OCI-LY1 (cell line): ENCODE measurements around the gene ARPP21.

Source experiments
- H2AFZ ChIP-seq: fragments of 200-600 bp; sonication (generic), shearing (Covaris generic); 2 replicates; pipeline ENCODE4 v1.6.0; 2014; ENCODE audit warnings: antibody characterized with exemption, mild to moderate bottlenecking, low read length
- H3F3A ChIP-seq: fragments of 200-600 bp; sonication (generic), shearing (Covaris generic); 2 replicates; pipeline ENCODE4 v1.6.0; 2014; ENCODE audit warnings: mild to moderate bottlenecking, antibody characterized with exemption, low read length, moderate library complexity; ENCODE audit not compliant: insufficient read depth
- H3K27ac ChIP-seq: fragments of 200-600 bp; sonication (generic); 2 replicates; pipeline ENCODE4 v1.5.1; 2014; ENCODE audit warnings: low read length, mixed run types, mild to moderate bottlenecking, low read depth; ENCODE audit not compliant: poor library complexity, severe bottlenecking
- H3K27me3 ChIP-seq: fragments of 200-600 bp; sonication (generic); 2 replicates; pipeline ENCODE4 v1.6.0; 2014; ENCODE audit warnings: antibody characterized with exemption, mild to moderate bottlenecking, low read length, moderate library complexity; ENCODE audit not compliant: insufficient read depth
- H3K36me3 ChIP-seq: fragments of 200-600 bp; sonication (generic); 2 replicates; pipeline ENCODE4 v1.6.1; 2014; ENCODE audit warnings: mild to moderate bottlenecking, antibody characterized with exemption, low read length, moderate library complexity, mixed read lengths; ENCODE audit not compliant: insufficient read depth
- H3K4me1 ChIP-seq: fragments of 200-600 bp; sonication (generic); 2 replicates; pipeline ENCODE4 v1.5.1; 2014; ENCODE audit warnings: mild to moderate bottlenecking, low read length, moderate library complexity; ENCODE audit not compliant: insufficient read depth, severe bottlenecking
- H3K4me2 ChIP-seq: fragments of 200-600 bp; sonication (generic), shearing (Covaris generic); 2 replicates; pipeline ENCODE4 v1.6.1; 2014; ENCODE audit warnings: low read length
- H3K4me3 ChIP-seq: fragments of 200-600 bp; sonication (generic); 2 replicates; pipeline ENCODE4 v1.5.1; 2014; ENCODE audit warnings: low read length, low read depth, mild to moderate bottlenecking, mixed read lengths; ENCODE audit not compliant: poor library complexity, severe bottlenecking
- H3K79me2 ChIP-seq: fragments of 200-600 bp; shearing (Covaris generic); 2 replicates; pipeline ENCODE4 v1.6.1; 2016; ENCODE audit warnings: mixed run types, low read length, mixed read lengths; ENCODE audit not compliant: insufficient read depth
- H3K9ac ChIP-seq: fragments of 200-600 bp; sonication (generic), shearing (Covaris generic); 2 replicates; pipeline ENCODE4 v1.6.1; 2014; ENCODE audit warnings: mild to moderate bottlenecking, low read length, mixed read lengths
- H3K9me2 ChIP-seq: fragments of 200-600 bp; sonication (generic), shearing (Covaris generic); 2 replicates; pipeline ENCODE4 v1.6.1; 2014; ENCODE audit warnings: low read depth, mild to moderate bottlenecking, low read length, mixed read lengths
- H3K9me3 ChIP-seq: fragments of 200-600 bp; shearing (Covaris generic); 2 replicates; pipeline ENCODE4 v1.6.1; 2014; ENCODE audit warnings: low read length, mixed read lengths
- H4K20me1 ChIP-seq: fragments of 200-600 bp; sonication (generic), shearing (Covaris generic); 2 replicates; pipeline ENCODE4 v1.6.0; 2016; ENCODE audit warnings: mild to moderate bottlenecking, low read length; ENCODE audit not compliant: insufficient read depth
- EZH2 ChIP-seq: fragments of 200-600 bp; sonication (generic), shearing (Covaris generic); IDR thresholded peaks from 2 replicates; pipeline ENCODE4 v1.8.0; 2017; ENCODE audit warnings: borderline replicate concordance, mixed run types, mild to moderate bottlenecking, antibody characterized with exemption, low read length, moderate library complexity, mixed read lengths
- TF ChIP-seq, protein P1 (sequence below): fragments of 200-600 bp; sonication (generic), shearing (Covaris generic); IDR thresholded peaks from 2 replicates; pipeline ENCODE4 v1.5.1; 2017; ENCODE audit warnings: mild to moderate bottlenecking, antibody characterized with exemption, low read length, moderate library complexity, mixed read lengths

The ARPP21 gene

DNA sequence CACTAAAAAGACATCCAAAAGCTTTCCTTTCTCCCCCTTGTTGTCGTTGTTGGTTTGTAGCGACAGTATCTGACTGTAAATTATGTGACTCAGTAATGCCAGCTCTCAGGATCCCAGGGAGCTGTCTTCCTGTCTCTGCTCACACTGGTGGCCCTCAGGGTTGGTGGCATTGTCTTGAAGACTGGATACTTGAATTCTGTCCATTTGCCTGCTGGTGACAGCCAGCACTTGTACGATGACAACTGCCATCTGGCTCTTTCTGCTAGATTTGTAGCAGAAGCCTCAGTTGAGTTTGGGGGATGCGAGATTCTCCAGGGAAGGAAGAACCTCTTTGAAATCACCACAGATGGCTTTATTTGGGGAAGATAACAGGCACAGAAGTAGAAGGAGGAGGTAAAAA is 120.8 kb downstream of the ARPP21 start:
- H3K36me3 ChIP-seq, result peaks cover 52% of the 10 kb centered on the region
- no peaks in the 10 kb centered on the region for H3K9me2 ChIP-seq
- no peak overlapping the region for H3K4me3 ChIP-seq
- no peaks in the 10 kb centered on the region for H4K20me1 ChIP-seq
- TF ChIP-seq, protein P1, sequence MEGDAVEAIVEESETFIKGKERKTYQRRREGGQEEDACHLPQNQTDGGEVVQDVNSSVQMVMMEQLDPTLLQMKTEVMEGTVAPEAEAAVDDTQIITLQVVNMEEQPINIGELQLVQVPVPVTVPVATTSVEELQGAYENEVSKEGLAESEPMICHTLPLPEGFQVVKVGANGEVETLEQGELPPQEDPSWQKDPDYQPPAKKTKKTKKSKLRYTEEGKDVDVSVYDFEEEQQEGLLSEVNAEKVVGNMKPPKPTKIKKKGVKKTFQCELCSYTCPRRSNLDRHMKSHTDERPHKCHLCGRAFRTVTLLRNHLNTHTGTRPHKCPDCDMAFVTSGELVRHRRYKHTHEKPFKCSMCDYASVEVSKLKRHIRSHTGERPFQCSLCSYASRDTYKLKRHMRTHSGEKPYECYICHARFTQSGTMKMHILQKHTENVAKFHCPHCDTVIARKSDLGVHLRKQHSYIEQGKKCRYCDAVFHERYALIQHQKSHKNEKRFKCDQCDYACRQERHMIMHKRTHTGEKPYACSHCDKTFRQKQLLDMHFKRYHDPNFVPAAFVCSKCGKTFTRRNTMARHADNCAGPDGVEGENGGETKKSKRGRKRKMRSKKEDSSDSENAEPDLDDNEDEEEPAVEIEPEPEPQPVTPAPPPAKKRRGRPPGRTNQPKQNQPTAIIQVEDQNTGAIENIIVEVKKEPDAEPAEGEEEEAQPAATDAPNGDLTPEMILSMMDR, result no peak
- no peak for TF ChIP-seq EZH2
- H3K27ac ChIP-seq, result no peak overlapping the region
- no peaks in the 10 kb centered on the region for H3K79me2 ChIP-seq
- H2AFZ ChIP-seq, result no peak overlapping the region
- H3K4me2 ChIP-seq, result no peak overlapping the region
- no peaks in the 10 kb centered on the region for H3K27me3 ChIP-seq
- no peaks in the 10 kb centered on the region for H3K9me3 ChIP-seq
- no peaks in the 10 kb centered on the region for H3K4me1 ChIP-seq
- no peaks in the 10 kb centered on the region for H3F3A ChIP-seq
- no peak overlapping the region for H3K9ac ChIP-seq

DNA sequence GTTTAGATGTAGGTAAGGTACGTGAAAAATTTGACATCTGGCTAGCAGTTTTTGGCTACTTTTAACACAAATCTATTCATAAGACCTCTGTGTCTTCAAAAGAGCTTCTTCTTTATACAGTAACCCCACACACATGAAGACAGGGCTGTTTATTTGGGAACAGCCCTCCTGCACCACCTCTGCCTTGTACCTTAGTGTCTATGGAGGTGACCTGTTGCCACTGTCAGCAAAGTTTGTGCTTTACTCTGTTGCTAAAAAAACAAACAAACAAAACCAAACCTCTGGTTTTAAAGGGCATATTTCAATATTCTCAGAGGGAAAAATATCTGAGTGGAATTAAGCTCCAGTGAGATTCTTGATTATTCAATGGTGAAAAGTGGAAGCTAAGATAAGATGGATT is 122.0 kb downstream of the ARPP21 start:
- peaks cover 44% of the 10 kb centered on the region for H3K36me3 ChIP-seq
- H3K4me2 ChIP-seq, result no peak overlapping the region
- no peaks in the 10 kb centered on the region for H4K20me1 ChIP-seq
- no peak overlapping the region for H3K27ac ChIP-seq
- no peak overlapping the region for H3K4me3 ChIP-seq
- H3K79me2 ChIP-seq, result no peaks in the 10 kb centered on the region
- H3K9me2 ChIP-seq, result no peaks in the 10 kb centered on the region
- H3K9ac ChIP-seq, result no peak overlapping the region
- no peaks in the 10 kb centered on the region for H3K9me3 ChIP-seq
- no peaks in the 10 kb centered on the region for H3F3A ChIP-seq
- H3K27me3 ChIP-seq, result no peaks in the 10 kb centered on the region
- no peaks in the 10 kb centered on the region for H3K4me1 ChIP-seq
- no peak overlapping the region for H2AFZ ChIP-seq
- TF ChIP-seq, protein P1, result no peak
- TF ChIP-seq EZH2, result no peak

- no peaks in the 10 kb centered on the region for H3K79me2 ChIP-seq
- no peaks in the 10 kb centered on the region for H3K27me3 ChIP-seq
Measured at GRCh38 chr3:35772381-35773015, 133.2 kb downstream of the ARPP21 start.

More at GRCh38 chr3:35772381-35773015, 133.2 kb downstream of the ARPP21 start:
- H3K9me2 ChIP-seq, result no peaks in the 10 kb centered on the region
- no peak overlapping the region for H3K4me3 ChIP-seq
- H3K27ac ChIP-seq, result no peak overlapping the region
- H3K4me1 ChIP-seq, result no peaks in the 10 kb centered on the region
- H3K9me3 ChIP-seq, result no peaks in the 10 kb centered on the region
- H3K9ac ChIP-seq, result no peak overlapping the region
- H4K20me1 ChIP-seq, result no peaks in the 10 kb centered on the region
- TF ChIP-seq, protein P1, result no peak
- TF ChIP-seq EZH2, result no peak
- no peak overlapping the region for H3K4me2 ChIP-seq
- no peak overlapping the region for H2AFZ ChIP-seq
- no peaks in the 10 kb centered on the region for H3F3A ChIP-seq
- peaks cover 54% of the 10 kb centered on the region; the same call in 1 of the 2 replicates for H3K36me3 ChIP-seq
